Measurements from ENCODE around the gene ZNF513.

ZNF513 gene

GRCh38 chr2:27377618-27378095 is 2.9 kb downstream of the ZNF513 start:
- TF ChIP-seq CREB5 (CRISPR knock-in tag; IDR thresholded peaks at IDR 0.05; ENCODE audit: low read depth) (peak; percentile 11; the same call in 1 of the 2 replicates), TCF4 (CRISPR knock-in tag; IDR thresholded peaks at IDR 0.05; ENCODE audit: borderline replicate concordance) (no peak), CSRNP3 (CRISPR knock-in tag; IDR thresholded peaks at IDR 0.05) (no peak)
- no peak for ATAC-seq

- ATAC-seq, result no peak
- TF ChIP-seq ZC3H10 (CRISPR knock-in tag; IDR thresholded peaks at IDR 0.05), result no peak
- TF ChIP-seq ARNTL (CRISPR knock-in tag; IDR thresholded peaks at IDR 0.05; ENCODE audit: borderline replicate concordance, low read depth), result no peak
- TF ChIP-seq TSHZ2 (CRISPR knock-in tag; IDR thresholded peaks at IDR 0.05), result no peak
- peak; percentile 23; the same call in 1 of the 2 replicates for TF ChIP-seq POU6F1 (CRISPR knock-in tag; IDR thresholded peaks at IDR 0.05; ENCODE audit: borderline replicate concordance, low read depth)
- TF ChIP-seq ZNF565 (CRISPR knock-in tag; conservative IDR thresholded peaks at IDR 0.05; ENCODE audit: low read depth), result no peak
- TF ChIP-seq TOX (CRISPR knock-in tag; IDR thresholded peaks at IDR 0.05; ENCODE audit: borderline replicate concordance), result no peak
- TF ChIP-seq ZFP3 (CRISPR knock-in tag; IDR thresholded peaks at IDR 0.05), result no peak
These were observed 3.5 kb downstream of the ZNF513 start for GRCh38 chr2:27376866-27377617.

- ATAC-seq, result no peak
- TF ChIP-seq TSHZ2 (CRISPR knock-in tag; IDR thresholded peaks at IDR 0.05) (no peak), ZFP30 (CRISPR knock-in tag; IDR thresholded peaks at IDR 0.05) (no peak), ZFP3 (CRISPR knock-in tag; IDR thresholded peaks at IDR 0.05) (no peak), RARB (CRISPR knock-in tag; IDR thresholded peaks at IDR 0.05) (no peak), CSRNP3 (CRISPR knock-in tag; IDR thresholded peaks at IDR 0.05) (no peak), PATZ1 (CRISPR knock-in tag; IDR thresholded peaks at IDR 0.05; ENCODE audit: borderline replicate concordance) (no peak), BACH2 (CRISPR knock-in tag; IDR thresholded peaks at IDR 0.05; ENCODE audit: borderline replicate concordance) (no peak), GLIS3 (CRISPR knock-in tag; IDR thresholded peaks at IDR 0.05) (no peak), PPARA (CRISPR knock-in tag; IDR thresholded peaks at IDR 0.05; ENCODE audit: borderline replicate concordance) (no peak), ZNF565 (CRISPR knock-in tag; conservative IDR thresholded peaks at IDR 0.05; ENCODE audit: low read depth) (no peak), OSR1 (CRISPR knock-in tag; IDR thresholded peaks at IDR 0.05) (no peak), ZNF70 (CRISPR knock-in tag; IDR thresholded peaks at IDR 0.05) (no peak), TCF4 (CRISPR knock-in tag; IDR thresholded peaks at IDR 0.05; ENCODE audit: borderline replicate concordance) (no peak), SNAI2 (CRISPR knock-in tag; IDR thresholded peaks at IDR 0.05) (no peak), CREB5 (CRISPR knock-in tag; IDR thresholded peaks at IDR 0.05; ENCODE audit: low read depth) (no peak)
These were observed 4.2 kb downstream of the ZNF513 start for GRCh38 chr2:27376151-27376865.

All from SK-N-SH treated with all-trans-retinoic acid at 6 μM for 48 hours (cell line).